Trophoblast cell (in vitro differentiated cells and primary cell): Measurements from ENCODE around the gene GPR65. TPM values are rescaled to one million over a fixed set of nuclear protein-coding genes. Genes with fewer than 3 reads are reported as not detected.

Source experiments
- DNase-seq, 2 donors: peaks; one replicate each; pipeline ENCODE4 v3.0.0-alpha.2; 2016
- H2AFZ ChIP-seq: 2 replicates; pipeline ENCODE4 v1.6.1; 2013; ENCODE audit warnings: low read length, moderate library complexity, mild to moderate bottlenecking; ENCODE audit not compliant: insufficient read depth, poor library complexity
- H2AK5ac ChIP-seq: 2 replicates; pipeline ENCODE4 v1.6.1; 2013; ENCODE audit warnings: mild to moderate bottlenecking, low read length
- H2BK120ac ChIP-seq: 2 replicates; pipeline ENCODE4 v1.6.1; 2013; ENCODE audit warnings: low read length, mild to moderate bottlenecking, moderate library complexity; ENCODE audit not compliant: insufficient read depth, poor library complexity
- H2BK12ac ChIP-seq: 2 replicates; pipeline ENCODE4 v1.6.1; 2013; ENCODE audit warnings: mild to moderate bottlenecking, low read length, moderate library complexity
- H2BK5ac ChIP-seq: 2 replicates; pipeline ENCODE4 v1.6.1; 2013; ENCODE audit warnings: low read length, low read depth, moderate library complexity, mild to moderate bottlenecking; ENCODE audit not compliant: poor library complexity
- H3K14ac ChIP-seq: 2 replicates; pipeline ENCODE4 v1.6.1; 2013; ENCODE audit warnings: mild to moderate bottlenecking, low read length
- H3K18ac ChIP-seq: 2 replicates; pipeline ENCODE4 v1.6.1; 2013; ENCODE audit warnings: mild to moderate bottlenecking, low read length
- H3K23ac ChIP-seq: 2 replicates; pipeline ENCODE4 v1.6.1; 2013; ENCODE audit warnings: low read length
- H3K27ac ChIP-seq: 2 replicates; pipeline ENCODE4 v1.5.1; 2013; ENCODE audit warnings: low read depth, mild to moderate bottlenecking, inconsistent platforms, low read length, moderate library complexity
- H3K27me3 ChIP-seq: 2 replicates; pipeline ENCODE4 v1.6.1; 2013; ENCODE audit warnings: inconsistent platforms, mild to moderate bottlenecking, low read length, moderate library complexity; ENCODE audit not compliant: insufficient read depth
- H3K36me3 ChIP-seq, 2 experiments: 1 replicate in 1 of 2; 2 replicates in 1 of 2; pipeline ENCODE4 v1.6.1; 2013; ENCODE audit warnings: low read length in 2 of 2, mild to moderate bottlenecking in 2 of 2, moderate library complexity in 1 of 2; ENCODE audit not compliant: insufficient read depth in 2 of 2, control insufficient read depth in 1 of 2
- H3K4ac ChIP-seq: 2 replicates; pipeline ENCODE4 v1.6.1; 2013; ENCODE audit warnings: low read depth, mild to moderate bottlenecking, low read length, moderate library complexity
- H3K4me1 ChIP-seq, 2 experiments: 1 replicate in 1 of 2; 2 replicates in 1 of 2; pipeline ENCODE4 v1.6.1; 2013; ENCODE audit warnings: low read length in 2 of 2, mild to moderate bottlenecking in 2 of 2, moderate library complexity in 1 of 2; ENCODE audit not compliant: insufficient read depth in 2 of 2, control insufficient read depth in 1 of 2
- H3K4me2 ChIP-seq: 2 replicates; pipeline ENCODE4 v1.6.1; 2013; ENCODE audit warnings: inconsistent platforms, mild to moderate bottlenecking, low read length, moderate library complexity
- H3K4me3 ChIP-seq: 2 replicates; pipeline ENCODE4 v1.5.1; 2013; ENCODE audit warnings: mild to moderate bottlenecking, low read depth, low read length, inconsistent platforms
- H3K79me1 ChIP-seq: one replicate; pipeline ENCODE4 v1.6.1; 2013; ENCODE audit warnings: low read length
- H3K79me2 ChIP-seq: 2 replicates; pipeline ENCODE4 v1.6.1; 2013; ENCODE audit warnings: low read length, mild to moderate bottlenecking; ENCODE audit not compliant: control insufficient read depth, insufficient read depth, poor library complexity
- H3K9ac ChIP-seq: 2 replicates; pipeline ENCODE4 v1.6.1; 2013; ENCODE audit warnings: mild to moderate bottlenecking, low read length
- H3K9me3 ChIP-seq: 2 replicates; pipeline ENCODE4 v1.6.1; 2013; ENCODE audit warnings: low read depth, mild to moderate bottlenecking, control low read depth, inconsistent platforms, low read length; ENCODE audit not compliant: insufficient read depth
- H4K12ac ChIP-seq: 2 replicates; pipeline ENCODE4 v1.6.1; 2013; ENCODE audit warnings: low read depth, mild to moderate bottlenecking, low read length, moderate library complexity
- H4K8ac ChIP-seq: 2 replicates; pipeline ENCODE4 v1.6.1; 2013; ENCODE audit warnings: low read depth, mild to moderate bottlenecking, low read length, moderate library complexity
- H4K91ac ChIP-seq: one replicate; pipeline ENCODE4 v1.6.1; 2013; ENCODE audit warnings: low read depth, mild to moderate bottlenecking, low read length, moderate library complexity
- WGBS: extraction: QIAGEN DNeasy Blood & Tissue Kit; methylation state at CpG from one replicate; pipeline ENCODE4 v1.1.7; 2013; ENCODE audit warnings: missing lambda C conversion rate; ENCODE audit not compliant: insufficient read length, insufficient coverage; ENCODE audit errors: extremely low coverage; 5-methylcytosine and 5-hydroxymethylcytosine counted together
- polyA plus RNA-seq: library from polyadenylated mRNA; stranded (reverse); fragments of 200-250 nt; gene quantifications from 2 replicates; pipeline ENCODE4 v1.2.3, GENCODE V29; 2013

The GPR65 gene
- polyA plus RNA-seq: 0.01 TPM in 1 of 2 replicates, not detected in the other

DNA sequence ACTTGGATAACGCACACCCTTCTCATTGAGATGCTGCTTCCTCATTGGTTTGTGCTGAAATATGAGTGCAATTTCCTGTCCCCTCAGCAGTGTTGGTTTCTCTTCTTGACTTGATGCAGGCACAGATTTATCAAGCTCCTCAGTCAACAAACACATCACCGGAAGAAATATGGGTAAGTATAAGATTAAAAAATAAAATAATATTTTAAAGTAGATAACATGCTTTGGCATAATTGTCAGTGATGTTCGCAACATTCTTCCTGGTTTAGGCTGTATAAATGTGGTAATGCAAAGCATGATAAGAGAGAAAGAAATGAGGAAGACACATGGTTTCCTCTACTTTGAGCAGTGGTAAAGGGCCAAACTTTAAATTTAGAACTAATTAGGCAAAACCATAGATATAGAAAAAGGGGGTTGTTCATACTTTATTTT lies at the start of gene GPR65:
TSS of gene GPR65 (plus strand) at position 86 of the 432 bp plus-strand sequence. CDS start 5,713 bp downstream, outside the sequence.
- Histone ChIP-seq H2BK12ac (no peak within 1 kb of the TSS), H2BK120ac (no peak within 1 kb of the TSS)
- no CpG with 5 or more reads among the region's 3 CpGs for WGBS

DNA sequence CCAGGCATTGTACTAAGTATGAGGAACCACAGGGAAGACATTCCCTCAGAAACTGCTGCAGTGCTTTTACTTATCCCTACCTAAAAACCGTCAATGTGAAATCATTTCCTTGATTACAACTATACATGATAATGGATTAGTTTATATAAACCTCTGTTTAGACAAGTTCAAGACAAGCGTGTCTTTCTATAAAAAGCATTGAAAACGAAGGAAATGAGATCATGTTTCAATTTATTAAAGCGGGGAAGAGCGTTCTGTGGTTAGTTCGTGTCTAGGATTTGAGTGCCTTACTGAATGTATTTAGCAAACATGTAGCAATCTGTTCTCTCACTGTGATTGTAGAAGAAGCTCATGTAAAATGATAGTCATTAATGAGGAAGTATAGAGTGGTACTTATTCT lies 49.4 kb upstream of the GPR65 start:
- Histone ChIP-seq H3K23ac (no peak overlapping the region), H3K4me3 (no peak overlapping the region), H3K4me1 (no peaks in the 10 kb centered on the region), H3K9ac (no peak overlapping the region), H2BK5ac (no peak overlapping the region), H2AFZ (no peak overlapping the region), H3K36me3 (peaks cover 0 to 2% of the 10 kb centered on the region in 2 experiments), H3K4me2 (no peak overlapping the region), H2BK12ac (no peak overlapping the region), H2BK120ac (no peak overlapping the region), H4K91ac (no peak overlapping the region), H3K14ac (no peak overlapping the region), H3K9me3 (no peaks in the 10 kb centered on the region), H2AK5ac (no peak overlapping the region), H3K79me1 (no peaks in the 10 kb centered on the region), H3K18ac (no peak overlapping the region), H4K12ac (no peak overlapping the region), H3K27ac (no peak overlapping the region), H3K27me3 (no peaks in the 10 kb centered on the region), H4K8ac (no peak overlapping the region), H3K4ac (no peak overlapping the region), H3K79me2 (no peaks in the 10 kb centered on the region)
- DNase-seq: no peak
- no CpG with 5 or more reads among the region's 6 CpGs for WGBS

More for the DNA sequence above, at the start of gene GPR65:
- H3K4ac ChIP-seq: no peak within 1 kb of the TSS
- no peak within 1 kb of the TSS for H3K14ac ChIP-seq
- no peak within 1 kb of the TSS for H3K9ac ChIP-seq
- no peaks in the 10 kb centered on the region for H3K79me1 ChIP-seq
- DNase-seq: no peak
- H3K23ac ChIP-seq: no peak within 1 kb of the TSS
- no peak within 1 kb of the TSS for H4K12ac ChIP-seq
- H2BK5ac ChIP-seq: no peak within 1 kb of the TSS
- no peaks in the 10 kb centered on the region for H3K9me3 ChIP-seq
- H3K36me3 ChIP-seq: no peaks in the 10 kb centered on the region
- H3K79me2 ChIP-seq: no peaks in the 10 kb centered on the region
- no peak within 1 kb of the TSS for H2AK5ac ChIP-seq
- H4K8ac ChIP-seq: no peak within 1 kb of the TSS
- H3K4me2 ChIP-seq: no peak within 1 kb of the TSS
- no peak within 1 kb of the TSS for H3K18ac ChIP-seq
- H3K4me1 ChIP-seq: no peaks in the 10 kb centered on the region
- no peak within 1 kb of the TSS for H4K91ac ChIP-seq
- H3K27me3 ChIP-seq: no peaks in the 10 kb centered on the region
- no peak within 1 kb of the TSS for H3K27ac ChIP-seq
- H3K4me3 ChIP-seq: no peak within 1 kb of the TSS
- H2AFZ ChIP-seq: no peak within 1 kb of the TSS

DNA sequence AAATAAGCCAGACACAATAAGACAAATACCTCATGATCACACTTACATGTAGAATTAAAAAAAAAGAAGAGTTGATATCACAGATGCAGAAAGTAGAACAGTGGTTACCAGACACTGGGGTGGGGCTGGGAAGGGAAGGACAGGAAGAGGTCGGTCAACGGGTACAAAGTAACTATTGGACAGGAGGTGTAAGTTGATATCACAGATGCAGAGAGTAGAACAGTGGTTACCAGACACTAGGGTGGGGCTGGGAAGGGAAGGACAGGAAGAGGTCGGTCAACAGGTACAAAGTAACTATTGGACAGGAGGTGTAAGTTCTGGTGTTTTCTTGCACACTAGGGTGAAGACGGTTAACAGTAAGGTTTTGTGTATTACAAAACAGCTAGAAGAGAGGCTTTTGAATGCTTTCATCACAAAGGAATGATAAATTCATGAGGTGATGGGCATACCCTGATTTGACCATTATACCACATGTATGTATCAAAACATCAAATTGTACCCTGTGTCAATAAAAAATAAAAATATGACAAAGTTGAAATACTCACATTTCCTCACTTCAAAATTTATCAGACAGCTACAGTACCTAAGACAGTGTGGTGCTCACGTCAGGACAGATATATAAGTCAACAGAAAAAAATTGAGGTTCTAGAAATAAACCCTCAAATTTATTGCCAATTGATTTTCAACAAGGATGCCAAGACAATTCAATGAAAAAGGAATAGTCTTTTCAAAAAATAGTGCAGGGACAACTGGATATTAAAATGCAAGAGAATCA lies 44.7 kb upstream of the GPR65 start:
- Histone ChIP-seq H4K12ac (no peak overlapping the region), H3K4me2 (no peak overlapping the region), H4K91ac (no peak overlapping the region), H3K9me3 (no peaks in the 10 kb centered on the region), H3K4me1 (no peaks in the 10 kb centered on the region), H3K23ac (no peak overlapping the region), H4K8ac (no peak overlapping the region), H2BK12ac (no peak overlapping the region), H3K27ac (no peak overlapping the region), H2BK5ac (no peak overlapping the region), H2BK120ac (no peak overlapping the region), H2AK5ac (no peak overlapping the region), H3K14ac (no peak overlapping the region), H3K36me3 (peaks cover 0 to 2% of the 10 kb centered on the region in 2 experiments), H3K27me3 (no peaks in the 10 kb centered on the region), H2AFZ (no peak overlapping the region), H3K18ac (no peak overlapping the region), H3K9ac (no peak overlapping the region), H3K79me1 (no peaks in the 10 kb centered on the region), H3K79me2 (no peaks in the 10 kb centered on the region), H3K4ac (no peak overlapping the region), H3K4me3 (peak overlapping the region; percentile 32)
- no peak for DNase-seq
- no CpG with 5 or more reads among the region's 5 CpGs for WGBS

DNA sequence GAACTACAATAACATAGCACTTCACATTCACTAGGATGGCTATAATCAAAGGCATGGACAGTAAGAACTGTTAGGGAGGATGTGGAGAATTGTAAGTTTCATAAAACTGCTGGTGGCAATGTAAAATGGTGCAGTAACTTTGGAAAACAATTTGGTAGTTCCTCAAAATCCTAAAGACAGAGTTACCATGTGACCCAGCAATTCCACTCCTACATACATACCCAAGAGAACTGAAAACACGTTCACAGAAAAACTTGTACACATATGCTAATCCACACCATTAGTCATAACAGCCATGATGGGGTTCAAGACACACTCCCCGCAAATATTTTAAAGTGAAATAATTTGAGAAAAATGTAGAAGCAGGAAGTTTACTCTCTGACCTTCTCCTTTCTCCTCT lies 43.7 kb upstream of the GPR65 start:
- Histone ChIP-seq H3K4ac (no peak overlapping the region), H3K9me3 (no peaks in the 10 kb centered on the region), H4K8ac (no peak overlapping the region), H3K27ac (no peak overlapping the region), H3K27me3 (no peaks in the 10 kb centered on the region), H3K9ac (no peak overlapping the region), H3K14ac (no peak overlapping the region), H3K79me2 (no peaks in the 10 kb centered on the region), H3K4me2 (no peak overlapping the region), H2AK5ac (no peak overlapping the region), H4K12ac (no peak overlapping the region), H3K36me3 (peaks cover 0 to 2% of the 10 kb centered on the region in 2 experiments), H2BK120ac (no peak overlapping the region), H3K4me1 (no peaks in the 10 kb centered on the region), H2BK5ac (no peak overlapping the region), H4K91ac (no peak overlapping the region), H3K4me3 (no peak overlapping the region), H2AFZ (no peak overlapping the region), H3K79me1 (no peaks in the 10 kb centered on the region), H3K23ac (no peak overlapping the region), H3K18ac (no peak overlapping the region), H2BK12ac (no peak overlapping the region)
- DNase-seq: no peak
- no CpG with 5 or more reads among the region's 2 CpGs for WGBS
